ENCODE measurements around the gene AP4E1.

AP4E1 gene

DNA sequence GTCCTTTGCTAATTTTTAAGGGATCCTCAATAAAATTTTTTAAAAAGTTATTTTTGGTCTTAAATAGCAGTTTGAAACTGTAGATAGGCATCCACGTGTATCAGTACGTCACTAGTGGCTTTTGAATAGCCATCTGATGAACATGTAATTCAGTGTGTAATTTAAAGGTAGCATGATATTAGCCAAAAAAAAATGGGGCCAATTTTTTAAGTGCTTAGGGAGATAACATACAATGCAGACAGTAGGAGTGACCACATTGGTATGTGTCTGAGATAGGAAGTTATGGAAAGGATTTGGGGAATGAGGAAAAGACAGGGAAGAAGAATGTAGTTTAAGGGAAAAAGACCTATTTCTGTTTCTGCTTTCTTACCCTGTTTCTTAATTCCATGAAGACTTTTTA, 2.5 kb downstream of the AP4E1 start:
- no peak overlapping the region for H3K27ac ChIP-seq (ENCODE audit: extremely low read depth, low read depth, low read length)
- POLR2A ChIA-PET = no interaction called here
- CTCF ChIA-PET = interaction anchor here (0.6 kb wide), 1 partner anchor 34 kb away, joined by 3 read pairs; no protein-coding TSS in a partner anchor
- H3K4me1 ChIP-seq (ENCODE audit: control insufficient read depth, insufficient read depth, low read length) = no peaks in the 10 kb centered on the region
- no peaks in the 10 kb centered on the region for H3K9me3 ChIP-seq (ENCODE audit: control insufficient read depth, insufficient read depth, low read depth, low read length)
- no peak overlapping the region for H3K4me3 ChIP-seq (ENCODE audit: low read depth, low read length)
- TF ChIP-seq ZNF776 (tag by site-specific recombination; IDR thresholded peaks at IDR 0.05; ENCODE audit: borderline replicate concordance) = no peak
- TF ChIP-seq, protein P1, sequence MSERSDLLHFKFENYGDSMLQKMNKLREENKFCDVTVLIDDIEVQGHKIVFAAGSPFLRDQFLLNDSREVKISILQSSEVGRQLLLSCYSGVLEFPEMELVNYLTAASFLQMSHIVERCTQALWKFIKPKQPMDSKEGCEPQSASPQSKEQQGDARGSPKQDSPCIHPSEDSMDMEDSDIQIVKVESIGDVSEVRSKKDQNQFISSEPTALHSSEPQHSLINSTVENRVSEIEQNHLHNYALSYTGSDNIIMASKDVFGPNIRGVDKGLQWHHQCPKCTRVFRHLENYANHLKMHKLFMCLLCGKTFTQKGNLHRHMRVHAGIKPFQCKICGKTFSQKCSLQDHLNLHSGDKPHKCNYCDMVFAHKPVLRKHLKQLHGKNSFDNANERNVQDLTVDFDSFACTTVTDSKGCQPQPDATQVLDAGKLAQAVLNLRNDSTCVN (tag by site-specific recombination; optimal IDR thresholded peaks at IDR 0.05) = no peak
- no peak for TF ChIP-seq REPIN1 (tag by site-specific recombination; IDR thresholded peaks at IDR 0.05; ENCODE audit: low read depth)
- TF ChIP-seq TCF7L2 (IDR thresholded peaks at IDR 0.05; ENCODE audit: borderline replicate concordance, low read depth, low read length) = no peak
- no peak for TF ChIP-seq PRDM1 (tag by site-specific recombination; IDR thresholded peaks at IDR 0.05)
- TF ChIP-seq ZNF707 (tag by site-specific recombination; IDR thresholded peaks at IDR 0.05) = no peak
- TF ChIP-seq, protein P2, sequence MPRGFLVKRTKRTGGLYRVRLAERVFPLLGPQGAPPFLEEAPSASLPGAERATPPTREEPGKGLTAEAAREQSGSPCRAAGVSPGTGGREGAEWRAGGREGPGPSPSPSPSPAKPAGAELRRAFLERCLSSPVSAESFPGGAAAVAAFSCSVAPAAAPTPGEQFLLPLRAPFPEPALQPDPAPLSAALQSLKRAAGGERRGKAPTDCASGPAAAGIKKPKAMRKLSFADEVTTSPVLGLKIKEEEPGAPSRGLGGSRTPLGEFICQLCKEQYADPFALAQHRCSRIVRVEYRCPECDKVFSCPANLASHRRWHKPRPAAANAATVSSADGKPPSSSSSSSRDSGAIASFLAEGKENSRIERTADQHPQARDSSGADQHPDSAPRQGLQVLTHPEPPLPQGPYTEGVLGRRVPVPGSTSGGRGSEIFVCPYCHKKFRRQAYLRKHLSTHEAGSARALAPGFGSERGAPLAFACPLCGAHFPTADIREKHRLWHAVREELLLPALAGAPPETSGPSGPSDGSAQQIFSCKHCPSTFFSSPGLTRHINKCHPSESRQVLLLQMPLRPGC (tag by site-specific recombination; IDR thresholded peaks at IDR 0.05) = no peak
- TF ChIP-seq, protein P3, sequence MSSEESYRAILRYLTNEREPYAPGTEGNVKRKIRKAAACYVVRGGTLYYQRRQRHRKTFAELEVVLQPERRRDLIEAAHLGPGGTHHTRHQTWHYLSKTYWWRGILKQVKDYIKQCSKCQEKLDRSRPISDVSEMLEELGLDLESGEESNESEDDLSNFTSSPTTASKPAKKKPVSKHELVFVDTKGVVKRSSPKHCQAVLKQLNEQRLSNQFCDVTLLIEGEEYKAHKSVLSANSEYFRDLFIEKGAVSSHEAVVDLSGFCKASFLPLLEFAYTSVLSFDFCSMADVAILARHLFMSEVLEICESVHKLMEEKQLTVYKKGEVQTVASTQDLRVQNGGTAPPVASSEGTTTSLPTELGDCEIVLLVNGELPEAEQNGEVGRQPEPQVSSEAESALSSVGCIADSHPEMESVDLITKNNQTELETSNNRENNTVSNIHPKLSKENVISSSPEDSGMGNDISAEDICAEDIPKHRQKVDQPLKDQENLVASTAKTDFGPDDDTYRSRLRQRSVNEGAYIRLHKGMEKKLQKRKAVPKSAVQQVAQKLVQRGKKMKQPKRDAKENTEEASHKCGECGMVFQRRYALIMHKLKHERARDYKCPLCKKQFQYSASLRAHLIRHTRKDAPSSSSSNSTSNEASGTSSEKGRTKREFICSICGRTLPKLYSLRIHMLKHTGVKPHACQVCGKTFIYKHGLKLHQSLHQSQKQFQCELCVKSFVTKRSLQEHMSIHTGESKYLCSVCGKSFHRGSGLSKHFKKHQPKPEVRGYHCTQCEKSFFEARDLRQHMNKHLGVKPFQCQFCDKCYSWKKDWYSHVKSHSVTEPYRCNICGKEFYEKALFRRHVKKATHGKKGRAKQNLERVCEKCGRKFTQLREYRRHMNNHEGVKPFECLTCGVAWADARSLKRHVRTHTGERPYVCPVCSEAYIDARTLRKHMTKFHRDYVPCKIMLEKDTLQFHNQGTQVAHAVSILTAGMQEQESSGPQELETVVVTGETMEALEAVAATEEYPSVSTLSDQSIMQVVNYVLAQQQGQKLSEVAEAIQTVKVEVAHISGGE (tag by site-specific recombination; conservative IDR thresholded peaks at IDR 0.05; ENCODE audit: low read depth) = no peak
- TF ChIP-seq ZBTB1 (tag by site-specific recombination; IDR thresholded peaks at IDR 0.05) = no peak
- no peak for TF ChIP-seq ZIC2 (tag by site-specific recombination; IDR thresholded peaks at IDR 0.05)
- TF ChIP-seq ZNF549 (tag by site-specific recombination; IDR thresholded peaks at IDR 0.05) = no peak
- TF ChIP-seq, protein P4, sequence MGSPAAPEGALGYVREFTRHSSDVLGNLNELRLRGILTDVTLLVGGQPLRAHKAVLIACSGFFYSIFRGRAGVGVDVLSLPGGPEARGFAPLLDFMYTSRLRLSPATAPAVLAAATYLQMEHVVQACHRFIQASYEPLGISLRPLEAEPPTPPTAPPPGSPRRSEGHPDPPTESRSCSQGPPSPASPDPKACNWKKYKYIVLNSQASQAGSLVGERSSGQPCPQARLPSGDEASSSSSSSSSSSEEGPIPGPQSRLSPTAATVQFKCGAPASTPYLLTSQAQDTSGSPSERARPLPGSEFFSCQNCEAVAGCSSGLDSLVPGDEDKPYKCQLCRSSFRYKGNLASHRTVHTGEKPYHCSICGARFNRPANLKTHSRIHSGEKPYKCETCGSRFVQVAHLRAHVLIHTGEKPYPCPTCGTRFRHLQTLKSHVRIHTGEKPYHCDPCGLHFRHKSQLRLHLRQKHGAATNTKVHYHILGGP (tag by site-specific recombination; IDR thresholded peaks at IDR 0.05) = no peak
- H3K36me3 ChIP-seq (ENCODE audit: control insufficient read depth in 2 of 2, insufficient read depth in 1 of 2, low read length in 2 of 2) = peaks cover 5 to 14% of the 10 kb centered on the region in 2 experiments; a peak in 2 of 3 replicates

DNA sequence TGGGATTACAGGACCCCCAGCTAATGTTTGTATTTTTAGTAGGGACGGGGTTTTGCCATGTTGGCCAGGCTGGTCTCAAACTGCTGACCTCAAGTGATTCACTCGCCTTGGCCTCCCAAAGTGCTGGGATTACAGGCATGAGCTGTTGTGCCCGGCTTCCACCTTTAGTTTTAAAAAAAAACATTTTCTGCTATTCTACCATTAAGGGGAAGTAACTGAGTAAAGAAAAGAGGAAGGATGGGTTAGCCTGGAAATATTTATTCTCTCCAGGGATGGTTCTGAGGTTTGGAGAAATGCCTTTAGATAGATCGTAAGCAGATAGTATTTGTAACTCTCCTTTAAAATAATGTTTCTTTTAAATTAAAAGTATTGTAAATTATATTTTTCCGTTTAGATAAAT, 3.1 kb downstream of the AP4E1 start:
- peaks cover 5 to 14% of the 10 kb centered on the region in 2 experiments; a peak in 2 of 3 replicates for H3K36me3 ChIP-seq (ENCODE audit: control insufficient read depth in 2 of 2, insufficient read depth in 1 of 2, low read length in 2 of 2)
- POLR2A ChIA-PET = no interaction called here
- CTCF ChIA-PET = interaction anchor here (0.6 kb wide), 2 partner anchors 33 to 621 kb away, joined by 3 to 5 read pairs; no protein-coding TSS in a partner anchor
- no peaks in the 10 kb centered on the region for H3K9me3 ChIP-seq (ENCODE audit: control insufficient read depth, insufficient read depth, low read depth, low read length)
- no peak for TF ChIP-seq KLF8 (tag by site-specific recombination; IDR thresholded peaks at IDR 0.05)
- no peak for TF ChIP-seq ZNF514 (tag by site-specific recombination; IDR thresholded peaks at IDR 0.05)
- H3K4me3 ChIP-seq (ENCODE audit: low read depth, low read length) = no peak overlapping the region
- H3K4me1 ChIP-seq (ENCODE audit: control insufficient read depth, insufficient read depth, low read length) = no peaks in the 10 kb centered on the region
- H3K27ac ChIP-seq (ENCODE audit: extremely low read depth, low read depth, low read length) = no peak overlapping the region

DNA sequence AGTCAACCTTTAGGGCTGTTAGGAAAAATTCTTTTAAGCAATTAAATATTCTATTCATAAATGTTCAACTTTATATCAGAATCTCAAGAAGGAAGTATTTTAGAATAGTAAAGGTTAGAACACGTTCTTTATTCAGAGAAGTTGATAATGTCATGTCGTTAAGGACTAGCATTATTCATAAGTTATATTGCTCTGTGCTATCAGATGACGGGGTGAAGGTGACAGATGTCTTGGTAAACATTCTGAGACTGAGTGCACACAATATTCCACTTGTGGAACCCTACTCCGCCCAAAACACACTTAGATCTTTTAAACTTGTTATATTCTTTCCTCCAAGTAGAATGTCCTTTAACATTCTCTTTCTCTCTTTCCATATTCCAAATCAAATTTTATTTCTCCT, 7.9 kb downstream of the AP4E1 start:
- ChIA-PET CTCF (interaction anchor here (0.5 to 0.7 kb wide), 2 partner anchors 31 to 107 kb away, joined by 3 read pairs; no protein-coding TSS in a partner anchor), POLR2A (no interaction called here)
- Histone ChIP-seq H3K4me3 (ENCODE audit: low read depth, low read length) (no peak overlapping the region), H3K36me3 (ENCODE audit: control insufficient read depth in 2 of 2, insufficient read depth in 1 of 2, low read length in 2 of 2) (peaks cover 12 to 21% of the 10 kb centered on the region in 2 experiments), H3K9me3 (ENCODE audit: control insufficient read depth, insufficient read depth, low read depth, low read length) (no peaks in the 10 kb centered on the region), H3K27ac (ENCODE audit: extremely low read depth, low read depth, low read length) (no peak overlapping the region), H3K4me1 (ENCODE audit: control insufficient read depth, insufficient read depth, low read length) (no peaks in the 10 kb centered on the region)
- TF ChIP-seq ZNF155 (tag by site-specific recombination; IDR thresholded peaks at IDR 0.05) = no peak
- TF ChIP-seq, protein P5, sequence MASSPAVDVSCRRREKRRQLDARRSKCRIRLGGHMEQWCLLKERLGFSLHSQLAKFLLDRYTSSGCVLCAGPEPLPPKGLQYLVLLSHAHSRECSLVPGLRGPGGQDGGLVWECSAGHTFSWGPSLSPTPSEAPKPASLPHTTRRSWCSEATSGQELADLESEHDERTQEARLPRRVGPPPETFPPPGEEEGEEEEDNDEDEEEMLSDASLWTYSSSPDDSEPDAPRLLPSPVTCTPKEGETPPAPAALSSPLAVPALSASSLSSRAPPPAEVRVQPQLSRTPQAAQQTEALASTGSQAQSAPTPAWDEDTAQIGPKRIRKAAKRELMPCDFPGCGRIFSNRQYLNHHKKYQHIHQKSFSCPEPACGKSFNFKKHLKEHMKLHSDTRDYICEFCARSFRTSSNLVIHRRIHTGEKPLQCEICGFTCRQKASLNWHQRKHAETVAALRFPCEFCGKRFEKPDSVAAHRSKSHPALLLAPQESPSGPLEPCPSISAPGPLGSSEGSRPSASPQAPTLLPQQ (tag by site-specific recombination; IDR thresholded peaks at IDR 0.05) = no peak
- TF ChIP-seq KLF1 (tag by site-specific recombination; IDR thresholded peaks at IDR 0.05) = no peak
- no peak; the same call in 1 of the 2 replicates for TF ChIP-seq SCRT2 (tag by site-specific recombination; IDR thresholded peaks at IDR 0.05)
- no peak for TF ChIP-seq ZNF660 (tag by site-specific recombination; IDR thresholded peaks at IDR 0.05)
- TF ChIP-seq ZNF311 (tag by site-specific recombination; IDR thresholded peaks at IDR 0.05; ENCODE audit: borderline replicate concordance) = no peak
- no peak for TF ChIP-seq ZNF423 (tag by site-specific recombination; IDR thresholded peaks at IDR 0.05)
- TF ChIP-seq HOXD13 (CRISPR knock-in tag; IDR thresholded peaks at IDR 0.05; ENCODE audit: borderline replicate concordance) = no peak
- no peak for TF ChIP-seq ZNF112 (tag by site-specific recombination; IDR thresholded peaks at IDR 0.05)
- no peak for TF ChIP-seq KLF8 (tag by site-specific recombination; IDR thresholded peaks at IDR 0.05)
- no peak for TF ChIP-seq ZNF157 (tag by site-specific recombination; IDR thresholded peaks at IDR 0.05)
